HepG2 (cell line): ENCODE data around the gene TMEM117. TPM values are rescaled to one million over a fixed set of nuclear protein-coding genes. Genes with fewer than 3 reads are reported as not detected.
"Not testable (repeated sequence)": the region's sequence is repeated elsewhere in the genome, so short reads cannot be mapped to it uniquely, and the experiment has no call there.

ENCODE experiments used
- ATAC-seq: fragments of 200-7000 bp; cut with Tn5 transposase; 3 replicates; pipeline ENCODE4 v1.9.1; 2020; ENCODE audit warnings: mild to moderate bottlenecking, moderate library complexity
- BruUV-seq: library from RNA; stranded (reverse); fragments of 400-500 nt; replicated peaks from 2 replicates; lab custom pipeline; 2021; lab: Mats Ljungman, UMichigan
- CTCF ChIA-PET: fragments of 300-600 bp; formaldehyde crosslinking; extraction: SDS; loops from one replicate; lab custom pipeline; 2021; ENCODE audit warnings: low total read pairs, inconsistent platforms, low intra/inter-chr PET ratio; lab: Yijun Ruan, JAX
- POLR2A ChIA-PET: fragments of 350-600 bp; sonication (Branson Sonifier 250); formaldehyde crosslinking; loops from one replicate; lab custom pipeline; 2020; ENCODE audit warnings: antibody characterized with exemption, inconsistent platforms; lab: Yijun Ruan, JAX
- DNase-seq: peaks from one replicate; pipeline ENCODE4 v3.0.0-alpha.2; 2015; ENCODE audit warnings: low spot score
- FAIRE-seq: peaks from 3 replicates; lab custom pipeline; 2011; peaks lifted over from hg19 to GRCh38; lab: Jason Lieb, UNC
- H2AFZ ChIP-seq: one replicate; pipeline ENCODE4 v1.6.1; 2011; ENCODE audit warnings: low read length, inconsistent platforms
- H3K27ac ChIP-seq: fragments of 300-600 bp; 3 replicates; pipeline ENCODE4 v1.8.0; 2011; ENCODE audit warnings: mixed run types, mild to moderate bottlenecking, mixed read lengths, low read length, inconsistent platforms; ENCODE audit not compliant: insufficient read depth; ENCODE audit errors: extremely low read length
- H3K27me3 ChIP-seq, 2 experiments: fragments of 200-600 bp in 1 of 2; 2 replicates in 1 of 2; 3 replicates in 1 of 2; pipeline versions ENCODE4 v1.6.0 to v1.8.0; 2011; ENCODE audit warnings: low read length in 2 of 2, mild to moderate bottlenecking in 2 of 2, moderate library complexity in 2 of 2, inconsistent platforms in 1 of 2; ENCODE audit not compliant: insufficient read depth in 2 of 2, control insufficient read depth in 1 of 2
- H3K36me3 ChIP-seq, 2 experiments: fragments of 200-600 bp in 1 of 2; replicated peaks in 1 of 2; 2 replicates in 1 of 2; 3 replicates in 1 of 2; pipeline versions ENCODE4 v1.5.1 to v1.8.0; 2011; ENCODE audit warnings: low read length in 2 of 2, inconsistent platforms in 1 of 2; ENCODE audit not compliant: insufficient read depth in 2 of 2, control insufficient read depth in 1 of 2
- H3K4me1 ChIP-seq: 2 replicates; pipeline ENCODE4 v1.5.1; 2012; ENCODE audit warnings: low read length, inconsistent platforms; ENCODE audit not compliant: insufficient read depth
- H3K4me2 ChIP-seq: 2 replicates; pipeline ENCODE4 v1.6.0; 2011; ENCODE audit warnings: low read depth, low read length, inconsistent platforms
- H3K4me3 ChIP-seq, 3 experiments: fragments of 200-600 bp in 1 of 3; sonication (generic), shearing (Covaris generic) in 1 of 3; replicated peaks in 1 of 3; 2 replicates each; pipeline ENCODE4 v1.5.1; 2011 to 2016; ENCODE audit warnings: low read length in 3 of 3, inconsistent platforms in 2 of 3, low read depth in 2 of 3, mild to moderate bottlenecking in 2 of 3, control low read depth in 1 of 3, mixed read lengths in 1 of 3; ENCODE audit not compliant: insufficient read depth in 1 of 3
- H3K79me2 ChIP-seq: one replicate; pipeline ENCODE4 v1.6.1; 2011; ENCODE audit warnings: low read length, inconsistent platforms; ENCODE audit not compliant: insufficient read depth
- H3K9ac ChIP-seq: 2 replicates; pipeline ENCODE4 v1.6.0; 2011; ENCODE audit warnings: mild to moderate bottlenecking, low read depth, low read length, inconsistent platforms; ENCODE audit not compliant: insufficient read depth
- H3K9me3 ChIP-seq: 2 replicates; pipeline ENCODE4 v1.5.1; 2012; ENCODE audit warnings: mild to moderate bottlenecking, low read length
- H4K20me1 ChIP-seq: 2 replicates; pipeline ENCODE4 v1.6.0; 2011; ENCODE audit warnings: inconsistent platforms, mild to moderate bottlenecking, low read length, moderate library complexity; ENCODE audit not compliant: insufficient read depth
- FOXJ3 ChIP-seq: sonication (generic); formaldehyde crosslinking; IDR thresholded peaks from 2 replicates; pipeline ENCODE4 v1.4.0; 2020; ENCODE audit warnings: missing genetic modification reagents, mild to moderate bottlenecking, borderline replicate concordance
- TBX2 ChIP-seq: sonication (generic); formaldehyde crosslinking; IDR thresholded peaks from 2 replicates; pipeline ENCODE4 v1.5.0; 2020; ENCODE audit warnings: missing genetic modification reagents, mild to moderate bottlenecking, borderline replicate concordance
- ZNF619 ChIP-seq: sonication (generic); formaldehyde crosslinking; IDR thresholded peaks from 2 replicates; pipeline ENCODE4 v1.4.0; 2020; ENCODE audit warnings: mild to moderate bottlenecking, missing genetic modification reagents
- WGBS: methylation state at CpG from one replicate; pipeline ENCODE4 v1.1.6; 2017; ENCODE audit warnings: low lambda C conversion rate; 5-methylcytosine and 5-hydroxymethylcytosine counted together
- in situ Hi-C: cut with HindIII; loops from 2 replicates; pipeline ENCODE4 v1.10.0; 2017; ENCODE audit warnings: low pct_unique_long_range_greater_than_20kb; ENCODE audit not compliant: extremely low pct_ligation_motif_present
- intact Hi-C: fragments of 100-400 bp; cut with micrococcal nuclease; formaldehyde crosslinking; loops from one replicate; pipeline ENCODE4 v1.10.0; 2022; ENCODE audit not compliant: unreplicated experiment
- polyA plus RNA-seq, 8 experiments: library from polyadenylated mRNA; depleted of rRNA in 3 of 8; stranded (reverse) in 7 of 8; unstranded in 1 of 8; fragments of >200 nt; fragmentation: Illumina TruSeq in 4 of 8; extraction: Trizol in 4 of 8; gene quantifications; 2 replicates each; pipeline versions ENCODE4 v1.2.1 to v1.2.3, GENCODE V29; 2011 to 2016; ENCODE audit warnings: low read depth in 4 of 8, missing spikeins in 1 of 8, mixed read lengths in 1 of 8; ENCODE audit not compliant: insufficient read depth in 1 of 8
- total RNA-seq, 5 experiments: library from RNA; depleted of rRNA; stranded (reverse); fragments of >200 nt; fragmentation: Illumina TruSeq; extraction: Trizol; gene quantifications; 2 replicates each; pipeline ENCODE4 v1.2.3, GENCODE V29; 2016; ENCODE audit warnings: low read depth in 1 of 5

The TMEM117 gene
- total and polyA plus RNA-seq, 2 of the 13 experiments (the other 11 are each of a cell fraction or from before 2014, with no cell fraction given): 2.8 to 8.5 TPM

- no peaks in the 10 kb centered on the region for H3K9me3 ChIP-seq
- TF ChIP-seq FOXJ3 (CRISPR knock-in tag) (no peak), ZNF619 (CRISPR knock-in tag) (no peak), TBX2 (CRISPR knock-in tag) (no peak)
- CTCF ChIA-PET: no interaction called here
- no peak overlapping the region for H2AFZ ChIP-seq
- intact Hi-C loops (loop anchor here (10.0 kb wide), 1 partner anchor 216 kb away; no protein-coding TSS in a partner anchor), in situ Hi-C loops (no loop called here)
- ATAC-seq: no peak
- H3K4me1 ChIP-seq: no peaks in the 10 kb centered on the region
- H4K20me1 ChIP-seq: no peaks in the 10 kb centered on the region
- FAIRE-seq: no peak
- POLR2A ChIA-PET: no interaction called here
- no peaks in the 10 kb centered on the region for H3K27me3 ChIP-seq
- no peak overlapping the region for H3K9ac ChIP-seq
- H3K27ac ChIP-seq: no peak overlapping the region
- H3K79me2 ChIP-seq: no peaks in the 10 kb centered on the region
- 100% methylated on average over 1 of the region's 4 CpGs for WGBS
- H3K4me2 ChIP-seq: no peak overlapping the region
- no peak overlapping the region for H3K4me3 ChIP-seq
- DNase-seq: no peak
- H3K36me3 ChIP-seq: no peaks in the 10 kb centered on the region
- BruUV-seq: no TSS peak
These were observed 412.6 kb downstream of the TMEM117 start for GRCh38 chr12:44248436-44248835.

DNA sequence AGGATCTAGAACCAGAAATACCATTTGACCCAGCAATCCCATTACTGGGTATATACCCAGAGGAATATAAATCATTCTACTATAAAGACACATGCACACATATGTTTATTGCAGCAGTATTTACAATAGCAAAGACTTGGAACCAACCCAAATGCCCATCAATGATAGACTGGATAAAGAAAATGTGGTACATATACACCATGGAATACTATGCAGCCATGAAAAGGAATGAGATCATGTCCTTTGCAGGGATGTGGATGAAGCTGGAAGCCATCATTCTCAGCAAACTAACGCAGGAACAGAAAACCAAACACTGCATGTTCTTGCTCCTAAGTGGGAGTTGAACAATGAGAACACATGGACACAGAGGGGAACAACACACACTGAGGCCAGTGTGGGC is 414.6 kb downstream of the TMEM117 start:
- H3K4me2 ChIP-seq, H3K4me3 ChIP-seq, ATAC-seq, H3K36me3 ChIP-seq, H3K27ac ChIP-seq, H3K9me3 ChIP-seq, H4K20me1 ChIP-seq, intact Hi-C loops, DNase-seq, H3K27me3 ChIP-seq, H3K9ac ChIP-seq, H3K79me2 ChIP-seq, FAIRE-seq, H2AFZ ChIP-seq, POLR2A ChIA-PET, CTCF ChIA-PET, in situ Hi-C loops, H3K4me1 ChIP-seq, BruUV-seq: not testable (repeated sequence)
- 96% methylated on average over 1 of the region's 1 CpG for WGBS
